ENCODE measurements around the gene STK32B.

GRCh38 chr4:5278213-5278612, 226.9 kb downstream of the STK32B start:
- TF ChIP-seq CTCF (IDR thresholded peaks at IDR 0.05) (no peak), POLR2A (IDR thresholded peaks at IDR 0.05) (no peak)
